HG03521 (cell line): ENCODE data around the gene WDR53.
A peak's percentile ranks its signal among the peaks of the same experiment; 100 is the strongest.
"Not testable (repeated sequence)": the region's sequence is repeated elsewhere in the genome, so short reads cannot be mapped to it uniquely, and the experiment has no call there.

Experiments used
- ATAC-seq: cut with Tn5 transposase; IDR thresholded peaks from one replicate; pipeline ENCODE4 v1.9.1; 2021; ENCODE audit warnings: mild to moderate bottlenecking, moderate library complexity; ENCODE audit not compliant: unreplicated experiment

Gene WDR53

DNA sequence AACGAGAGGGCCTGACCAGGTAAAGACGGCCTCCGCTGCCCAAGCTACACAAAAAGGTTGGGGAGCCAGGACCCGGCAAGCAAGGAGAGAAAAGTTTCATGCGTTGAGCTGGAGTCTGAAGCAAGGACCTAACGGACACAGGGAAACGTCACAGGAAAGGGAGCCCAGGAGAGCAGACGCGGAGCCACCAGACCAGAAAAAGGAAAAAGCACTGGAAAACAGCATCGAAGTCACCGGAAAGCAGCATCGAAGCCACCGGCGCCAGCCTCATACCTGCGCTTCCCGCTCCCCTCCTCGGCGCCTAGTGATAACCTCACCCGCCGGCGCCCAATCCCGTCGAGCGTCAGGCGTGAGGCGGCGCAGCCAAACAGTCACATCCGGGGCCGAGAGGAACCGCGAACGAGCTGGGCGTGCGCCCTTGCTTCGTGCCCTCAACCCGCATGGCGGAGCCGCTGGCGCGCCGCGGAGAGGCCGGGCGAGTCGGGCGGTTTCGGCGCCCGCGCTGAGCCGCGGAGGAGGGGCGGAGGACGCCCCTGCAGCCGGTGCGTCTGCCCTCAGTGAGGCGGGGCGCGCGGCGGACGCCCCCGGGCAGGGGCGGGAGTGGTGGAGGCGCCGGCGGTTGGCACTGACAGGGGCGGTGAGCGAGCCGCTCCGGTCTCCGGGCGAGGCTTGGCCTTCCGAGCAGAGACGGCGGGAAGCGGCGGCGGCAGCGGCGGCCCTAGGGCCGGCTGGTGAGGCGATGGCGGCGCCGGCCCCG lies at the start of gene WDR53, which contains the start of gene FBXO45:
Gene WDR53, minus strand, starts transcription at position 309 of the 757 bp plus-strand sequence. CDS start 7,079 bp downstream, outside the sequence.
Gene FBXO45, plus strand, starts transcription at position 415 of the 757 bp plus-strand sequence. Its CDS starts 325 bp downstream, at position 740.
- peak; percentile 92 for ATAC-seq

DNA sequence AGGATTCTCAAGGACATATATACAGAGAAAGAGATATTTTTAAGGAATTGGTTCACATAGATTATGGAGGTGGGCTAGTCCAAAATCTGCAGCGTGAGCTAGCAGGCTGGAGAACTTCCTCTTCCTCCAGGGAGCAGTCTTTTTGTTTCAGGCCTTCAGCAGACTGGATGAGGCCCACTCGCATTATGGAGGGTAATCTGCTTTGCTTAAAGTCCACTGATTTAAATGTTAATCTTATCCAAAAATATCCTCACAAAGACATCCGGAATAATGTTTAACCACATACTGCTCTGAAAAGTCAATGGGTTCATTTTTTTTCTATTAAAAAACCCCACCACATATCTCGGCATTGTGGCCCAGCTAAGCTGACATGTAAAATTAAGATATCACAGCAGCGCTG lies 48.9 kb upstream of the WDR53 start:
- no peak for ATAC-seq

DNA sequence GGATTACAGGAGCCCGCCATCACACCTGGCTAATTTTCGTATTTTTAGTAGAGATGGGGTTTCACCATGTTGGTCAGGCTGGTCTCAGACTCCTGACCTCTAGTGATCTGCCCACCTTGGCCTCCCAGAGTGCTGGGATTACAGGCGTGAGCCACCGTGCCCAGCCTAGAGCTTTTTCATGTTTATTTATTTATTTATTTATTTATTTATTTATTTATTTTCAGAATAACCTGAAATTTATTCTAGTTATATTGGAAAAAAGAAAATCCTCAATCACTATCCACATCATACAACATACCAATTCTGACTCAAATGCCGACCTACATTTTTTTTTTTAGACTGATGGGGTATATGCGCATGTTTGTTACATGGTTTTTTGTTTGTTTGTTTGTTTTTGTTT lies 46.9 kb upstream of the WDR53 start:
- not testable (repeated sequence) for ATAC-seq

DNA sequence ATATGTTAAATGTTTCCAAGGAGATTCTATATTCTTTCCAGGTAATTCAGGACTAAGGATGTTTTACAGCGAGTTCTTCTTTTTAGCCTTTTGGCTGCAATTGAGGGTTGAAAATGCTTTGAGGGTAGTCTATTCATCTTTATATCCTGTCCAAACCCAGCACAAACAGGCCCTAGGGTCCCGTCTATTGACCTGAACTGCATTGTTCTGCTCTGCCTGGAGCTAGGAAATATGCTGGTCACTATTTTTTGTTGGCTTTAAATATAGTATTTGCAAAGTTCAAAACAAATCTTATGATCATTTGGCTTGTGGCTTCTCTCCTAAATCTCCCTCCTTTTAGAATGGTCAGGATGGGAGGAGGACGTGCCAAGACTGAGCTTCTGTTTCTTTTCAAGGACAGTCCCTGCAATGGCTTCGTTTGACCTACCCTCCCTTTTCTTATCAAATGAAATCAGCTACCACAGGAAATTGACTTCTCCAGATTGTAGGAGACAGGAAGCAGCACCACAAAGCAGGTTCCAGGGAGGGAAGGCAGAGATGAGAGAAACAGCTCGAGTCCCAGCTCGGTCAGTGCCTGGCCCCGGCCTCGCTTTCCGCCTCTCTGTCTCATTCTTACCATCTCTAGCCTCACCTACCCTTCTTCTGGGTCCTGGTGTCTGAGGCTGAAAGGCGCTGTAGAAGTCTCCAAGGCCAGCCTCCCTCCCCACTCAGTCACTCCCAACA lies 43.6 kb upstream of the WDR53 start:
- no peak for ATAC-seq

DNA sequence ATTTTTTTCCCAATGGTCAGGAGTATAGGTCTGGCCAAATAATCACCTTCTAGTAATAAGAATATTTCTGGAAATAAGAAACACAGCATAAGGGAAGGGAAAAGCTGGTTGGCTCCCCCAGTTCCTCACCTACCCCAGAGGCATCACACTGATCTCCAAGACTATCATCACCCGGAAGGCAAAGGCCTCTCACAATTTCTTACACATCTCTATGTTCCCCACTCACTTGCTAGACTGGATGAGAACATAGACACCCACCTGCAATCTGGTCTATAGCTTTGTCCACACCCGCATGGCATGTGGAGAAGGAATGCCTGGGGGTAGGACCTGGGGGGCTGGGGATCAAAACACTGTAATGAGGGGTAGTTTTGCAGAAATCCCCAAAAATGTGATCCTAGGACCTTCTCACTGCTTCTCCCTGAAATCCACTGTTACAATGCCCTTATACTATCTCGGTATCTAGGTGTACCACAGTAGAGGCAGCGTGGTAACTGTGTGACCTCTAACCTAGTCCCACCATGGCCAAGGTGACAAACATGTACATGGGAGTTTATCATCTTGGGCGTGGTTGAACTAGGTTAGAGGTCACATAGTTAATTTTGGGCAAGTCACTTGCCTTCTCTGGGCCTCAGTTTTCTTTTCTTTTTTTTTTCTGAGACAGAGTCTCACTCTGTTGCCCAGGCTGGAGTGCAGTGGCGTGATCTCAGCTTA lies 41.6 kb upstream of the WDR53 start:
- ATAC-seq, result no peak

DNA sequence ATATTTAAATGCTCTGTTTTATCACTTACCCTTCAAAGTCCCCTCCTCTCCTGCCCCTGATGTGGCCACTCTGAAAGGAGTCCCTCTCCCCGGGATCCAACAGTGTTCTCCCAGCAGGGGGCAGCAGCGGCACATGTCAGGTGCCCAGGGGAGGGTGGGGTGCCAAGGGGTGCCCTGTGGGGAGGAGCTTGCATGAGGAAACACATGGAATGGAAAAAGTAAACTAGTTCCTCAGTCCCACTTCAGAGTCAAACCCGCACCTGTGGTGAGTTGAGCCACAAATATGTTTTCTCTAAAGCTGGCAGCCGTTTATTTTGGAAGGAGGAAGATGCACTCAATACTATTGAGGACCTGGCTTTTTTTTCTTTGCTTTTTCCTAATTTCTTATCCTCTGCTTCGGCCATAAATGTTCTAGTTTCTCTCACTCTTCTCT lies 41.0 kb upstream of the WDR53 start:
- ATAC-seq, result peak; percentile 85

DNA sequence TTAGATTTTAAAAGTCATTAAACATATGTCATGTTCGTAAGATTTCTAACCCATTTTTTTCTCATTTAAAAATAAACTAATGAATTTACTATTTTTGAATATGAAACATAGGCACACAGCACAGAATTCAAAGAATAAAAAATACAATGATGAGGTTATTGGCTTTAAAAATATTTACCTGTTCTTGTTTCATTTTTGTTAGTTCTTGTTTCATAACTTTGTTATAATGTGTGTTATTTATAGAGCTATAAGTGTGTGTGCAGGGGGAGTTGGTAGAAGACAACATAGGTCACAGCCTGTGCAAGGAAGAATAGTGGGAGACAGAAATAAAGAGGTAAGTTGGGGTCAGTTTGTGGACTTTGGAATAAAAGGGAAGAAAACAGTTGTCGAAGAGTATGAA lies 40.3 kb upstream of the WDR53 start:
- ATAC-seq, result no peak

DNA sequence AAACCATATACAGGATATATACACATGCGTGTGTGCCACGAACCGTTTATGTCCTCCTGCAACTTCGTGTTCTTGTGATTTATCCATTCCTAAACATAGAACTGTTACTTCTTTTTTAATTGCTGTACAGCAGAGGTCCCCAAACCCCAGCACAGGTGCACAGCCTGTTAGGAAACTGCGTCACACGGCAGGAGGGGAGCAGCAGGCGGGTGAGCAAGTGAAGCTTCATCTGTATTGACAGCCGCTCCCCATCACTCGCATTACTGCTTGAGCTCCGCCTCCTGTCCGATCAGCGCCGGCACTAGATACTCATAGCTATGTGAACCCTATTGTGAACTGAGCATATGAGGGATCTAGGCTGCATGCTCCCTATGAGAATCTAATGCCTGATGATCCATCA lies 36.2 kb upstream of the WDR53 start:
- no peak for ATAC-seq

DNA sequence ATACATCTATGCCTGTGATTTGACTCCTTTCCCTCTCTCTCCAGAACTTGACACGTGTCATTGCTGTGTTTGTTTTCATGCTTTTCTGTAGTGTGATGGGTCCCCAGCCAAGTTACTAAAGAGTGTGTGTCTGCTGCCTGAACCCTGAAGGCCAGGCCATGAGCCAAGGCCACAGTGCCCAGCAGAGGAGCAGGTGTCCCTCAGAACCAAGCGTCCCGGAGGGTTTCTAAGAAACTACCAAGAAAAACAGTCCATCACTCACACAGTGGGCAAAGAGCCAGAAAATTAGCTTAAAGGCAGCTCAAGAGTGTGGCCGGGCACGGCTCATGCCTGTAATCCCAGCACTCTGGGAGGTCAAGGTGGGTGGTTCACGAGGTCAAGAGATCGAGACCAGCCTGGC lies 35.3 kb upstream of the WDR53 start:
- no peak for ATAC-seq

DNA sequence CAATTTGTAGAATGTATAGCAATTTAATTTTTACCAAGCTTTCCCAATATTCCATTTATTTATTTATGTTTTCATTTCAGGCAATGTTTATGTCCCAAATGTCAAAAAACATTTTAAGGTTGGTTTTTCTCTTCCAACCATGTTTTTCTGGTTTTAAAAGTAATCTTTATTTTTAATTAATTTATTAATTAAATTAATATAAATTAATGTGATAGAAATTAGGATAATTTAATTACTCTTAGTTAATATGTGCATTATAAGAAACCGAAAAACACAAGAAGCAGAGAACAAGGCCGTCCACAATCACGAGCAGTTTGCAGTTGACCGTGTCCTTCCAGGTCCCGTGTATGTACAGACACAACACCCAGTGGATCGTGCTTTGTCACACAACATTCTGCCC lies 34.3 kb upstream of the WDR53 start:
- ATAC-seq, result no peak

DNA sequence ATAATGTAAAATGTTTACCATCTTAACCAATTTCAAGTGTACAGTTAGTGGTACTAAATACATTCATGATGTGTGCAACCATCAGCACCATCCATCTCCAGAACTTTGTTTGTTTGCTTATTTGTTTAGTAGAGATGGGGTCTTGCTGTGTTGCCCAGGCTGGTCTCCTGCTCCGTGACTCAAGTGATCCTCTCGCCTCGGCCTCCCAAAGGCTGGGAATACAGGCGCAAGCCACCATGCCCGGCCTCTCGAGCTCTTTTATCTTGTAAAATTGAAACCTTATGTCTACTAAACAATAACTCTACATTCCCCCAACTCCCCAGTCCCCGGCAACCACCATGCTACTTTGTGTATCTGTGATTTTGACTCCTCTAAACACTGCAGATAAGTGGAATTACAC lies 32.0 kb upstream of the WDR53 start:
- no peak for ATAC-seq

DNA sequence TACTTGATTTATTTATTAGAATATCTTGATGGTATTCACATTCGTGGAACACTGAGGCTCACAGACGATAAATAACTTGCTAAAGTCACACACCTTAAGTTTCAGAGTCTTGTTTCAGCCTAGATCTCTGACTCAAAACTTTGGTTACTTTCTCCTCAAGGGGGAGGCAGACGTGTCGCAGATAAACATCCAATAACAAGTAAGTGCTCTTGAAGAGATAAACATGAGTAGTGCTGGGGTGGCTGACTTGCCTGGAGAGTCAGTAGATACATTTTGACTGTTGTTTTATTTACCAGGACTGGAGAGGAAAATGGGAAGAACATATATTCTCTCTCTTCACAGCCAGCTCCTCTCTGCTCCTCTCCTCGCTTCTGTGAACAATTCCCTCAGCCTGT lies 31.4 kb upstream of the WDR53 start:
- ATAC-seq, result no peak

DNA sequence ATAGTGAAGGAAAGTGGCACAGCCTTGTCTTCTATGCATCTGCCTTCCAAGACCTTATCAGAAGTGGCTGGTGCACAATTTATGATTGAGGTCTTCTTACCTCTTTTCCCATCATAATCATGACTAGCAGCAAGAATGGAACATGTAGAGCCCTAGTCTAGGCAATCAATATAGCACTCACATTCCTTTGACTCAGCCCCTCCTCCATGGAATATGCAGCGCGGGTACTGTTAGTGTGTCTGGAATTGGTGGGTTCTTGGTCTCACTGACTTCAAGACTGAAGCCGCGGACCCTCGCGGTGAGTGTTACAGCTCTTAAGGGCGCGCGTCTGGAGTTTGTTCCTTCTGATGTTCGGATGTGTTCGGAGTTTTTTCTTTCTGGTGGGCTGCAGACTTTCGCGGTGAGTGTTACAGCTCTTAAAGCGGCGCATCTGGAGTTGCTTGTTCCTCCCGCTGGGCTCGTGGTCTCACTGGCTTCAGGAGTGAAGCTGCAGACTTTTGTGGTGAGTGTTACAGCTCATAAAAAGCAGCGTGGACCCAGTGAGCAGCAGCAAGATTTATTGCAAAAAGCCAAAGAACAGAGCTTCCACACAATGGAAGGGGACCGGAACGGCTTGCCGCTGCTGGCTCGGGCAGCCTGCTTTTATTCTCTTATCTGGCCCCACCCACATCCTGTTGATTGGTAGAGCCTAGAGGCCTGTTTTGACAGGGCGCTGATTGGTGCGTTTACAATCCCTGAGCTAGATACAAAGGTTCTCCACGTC lies 29.8 kb upstream of the WDR53 start:
- not testable (repeated sequence) for ATAC-seq

DNA sequence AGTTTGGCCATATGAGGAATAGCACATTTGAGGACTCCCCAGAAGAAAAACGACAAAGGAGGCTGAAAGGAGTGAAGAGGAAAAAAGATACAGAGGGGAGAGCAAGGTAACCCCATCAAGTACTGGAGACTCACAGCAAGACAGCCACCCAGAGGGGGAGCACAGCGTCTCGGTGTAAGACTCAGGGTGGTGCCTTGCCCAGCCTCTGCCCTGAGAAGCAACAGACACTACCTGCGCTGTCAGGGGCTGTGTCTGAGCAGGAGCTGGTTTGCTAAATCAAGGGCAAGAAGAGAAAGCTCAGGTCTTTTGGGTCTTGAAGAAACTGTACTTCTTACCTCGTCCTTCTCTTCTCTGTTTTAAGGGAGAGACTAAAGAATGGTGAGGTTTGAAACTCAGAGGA lies 28.0 kb upstream of the WDR53 start:
- no peak for ATAC-seq

DNA sequence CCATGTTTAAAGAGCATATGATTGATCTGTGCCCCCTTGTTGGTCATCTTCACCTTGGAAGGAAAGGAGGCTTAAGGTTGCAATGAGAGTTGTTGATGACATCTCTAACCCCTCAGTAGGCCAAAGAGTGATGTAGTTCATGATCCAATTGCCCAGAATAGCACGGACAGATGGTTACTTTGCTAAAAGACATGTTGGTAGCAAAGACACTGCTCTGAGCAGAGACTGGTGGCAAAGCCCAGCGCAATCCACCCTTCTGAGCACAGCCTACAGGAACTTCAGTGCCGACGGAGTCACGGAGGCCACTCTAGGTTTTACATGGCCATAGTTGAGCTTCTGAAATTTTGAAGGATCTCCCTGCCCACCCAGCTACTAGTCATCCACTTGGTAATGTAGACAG lies 21.9 kb upstream of the WDR53 start:
- no peak for ATAC-seq

DNA sequence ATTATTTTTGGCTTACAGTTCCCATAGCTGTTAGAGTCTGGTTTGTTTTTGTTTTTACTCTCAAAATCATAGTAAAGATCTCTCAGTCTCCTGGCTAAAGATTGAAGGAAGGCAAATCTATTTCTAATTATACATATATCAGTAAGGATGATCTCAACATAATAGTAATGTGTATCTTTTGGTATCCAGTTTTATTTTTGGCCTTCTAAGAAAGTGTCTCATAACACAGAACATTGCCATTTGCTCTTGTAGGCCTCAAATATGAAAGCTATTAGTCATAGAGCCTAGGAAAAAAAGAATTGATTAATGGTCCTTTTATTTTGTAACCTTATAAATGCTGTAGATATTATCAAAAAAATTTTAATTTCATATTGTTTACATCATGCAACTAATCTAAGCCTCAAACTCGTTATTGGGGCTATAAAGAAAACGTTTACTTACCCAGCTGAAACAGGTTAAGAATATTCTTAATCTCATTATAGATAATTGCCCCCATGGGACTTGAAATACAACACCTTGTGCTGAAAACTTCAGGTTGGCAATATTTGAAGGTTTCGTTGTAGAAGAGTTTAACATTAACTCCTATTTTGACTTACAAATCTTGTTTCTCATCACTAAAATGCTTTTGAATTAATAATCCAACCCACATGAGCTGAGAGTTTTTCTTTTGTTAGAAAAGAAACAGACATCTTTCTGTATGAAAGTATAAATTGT lies 16.8 kb upstream of the WDR53 start:
- no peak for ATAC-seq

DNA sequence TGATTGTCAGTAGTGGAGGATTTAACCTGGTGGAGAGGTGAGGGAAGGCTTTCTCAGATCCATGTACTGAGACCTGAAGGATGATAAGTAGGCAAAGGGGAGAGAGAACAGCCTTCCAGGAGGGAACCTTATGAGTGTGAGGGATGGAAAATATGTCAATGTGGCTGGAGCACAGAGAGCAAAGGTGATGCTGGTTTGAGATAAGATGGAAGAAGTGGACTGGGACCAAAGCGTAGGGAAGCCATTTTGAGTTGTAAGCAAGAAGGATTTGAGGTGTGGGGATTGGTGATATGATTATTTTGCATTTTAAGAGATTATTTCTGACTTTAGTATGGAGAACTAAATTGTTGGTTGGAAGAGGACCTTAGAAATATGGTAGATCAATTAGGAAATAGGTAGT lies 4.0 kb upstream of the WDR53 start:
- no peak for ATAC-seq

DNA sequence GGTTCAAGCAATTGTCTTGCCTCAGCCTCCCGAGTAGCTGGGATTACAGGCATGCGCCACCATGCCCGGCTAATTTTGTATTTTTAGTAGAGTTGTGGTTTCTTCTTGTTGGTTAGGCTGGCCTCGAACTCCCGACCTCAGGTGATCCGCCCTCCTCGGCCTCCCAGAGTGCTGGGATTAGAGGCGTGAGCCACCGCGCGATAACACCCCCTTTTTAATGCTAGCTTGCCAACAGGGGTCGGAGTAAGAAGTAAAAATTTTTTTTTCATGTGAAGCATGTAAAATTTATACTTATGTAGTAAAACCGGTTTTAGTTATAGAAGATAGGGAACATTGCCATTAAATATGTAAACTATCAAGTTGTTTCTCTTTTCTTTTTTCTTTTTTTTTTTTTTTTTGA lies 2.0 kb upstream of the WDR53 start:
- not testable (repeated sequence) for ATAC-seq

DNA sequence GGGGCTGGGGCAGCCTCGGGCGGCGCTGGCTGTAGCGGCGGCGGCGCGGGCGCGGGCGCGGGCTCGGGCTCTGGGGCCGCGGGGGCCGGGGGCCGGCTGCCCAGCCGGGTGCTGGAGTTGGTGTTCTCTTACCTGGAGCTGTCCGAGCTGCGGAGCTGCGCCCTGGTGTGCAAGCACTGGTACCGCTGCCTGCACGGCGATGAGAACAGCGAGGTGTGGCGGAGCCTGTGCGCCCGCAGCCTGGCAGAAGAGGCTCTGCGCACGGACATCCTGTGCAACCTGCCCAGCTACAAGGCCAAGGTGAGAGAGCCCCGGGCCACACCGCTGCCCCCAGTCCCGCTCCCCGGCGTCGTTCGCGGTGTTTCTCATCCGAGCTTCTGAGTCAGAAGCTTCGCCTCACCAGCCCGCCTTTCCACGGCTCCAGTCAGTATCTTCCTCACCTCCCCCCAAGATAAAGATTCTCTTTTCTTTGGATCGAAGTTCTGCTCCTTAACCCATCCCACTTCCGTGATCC lies 706 bp upstream of the WDR53 start:
- peak; percentile 34 for ATAC-seq

DNA sequence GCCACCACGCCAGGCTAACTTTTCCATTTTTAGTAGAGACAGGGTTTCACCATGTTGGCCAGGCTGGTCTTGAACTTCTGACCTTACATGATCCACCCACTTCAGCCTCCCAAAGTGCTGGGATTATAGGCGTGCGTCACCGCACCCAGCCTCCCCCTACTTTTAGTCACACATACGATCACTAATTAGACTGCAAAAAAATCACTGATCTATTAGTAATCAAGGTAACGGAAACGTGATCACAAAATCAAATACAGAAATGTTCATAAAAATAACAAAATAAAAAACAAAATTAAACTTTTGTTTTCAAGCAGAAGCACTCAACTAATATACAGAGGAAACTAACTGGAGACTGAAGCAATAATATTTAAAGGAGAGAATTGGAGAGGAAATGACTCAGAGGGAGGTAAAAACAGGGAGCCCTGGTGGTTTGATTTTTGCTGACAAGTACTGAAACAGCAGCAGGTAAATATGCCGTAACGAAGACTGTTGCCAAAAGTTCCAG lies 4.6 kb downstream of the WDR53 start:
- no peak for ATAC-seq
